ENCODE measurements around the gene NOL4L.

The NOL4L gene

DNA sequence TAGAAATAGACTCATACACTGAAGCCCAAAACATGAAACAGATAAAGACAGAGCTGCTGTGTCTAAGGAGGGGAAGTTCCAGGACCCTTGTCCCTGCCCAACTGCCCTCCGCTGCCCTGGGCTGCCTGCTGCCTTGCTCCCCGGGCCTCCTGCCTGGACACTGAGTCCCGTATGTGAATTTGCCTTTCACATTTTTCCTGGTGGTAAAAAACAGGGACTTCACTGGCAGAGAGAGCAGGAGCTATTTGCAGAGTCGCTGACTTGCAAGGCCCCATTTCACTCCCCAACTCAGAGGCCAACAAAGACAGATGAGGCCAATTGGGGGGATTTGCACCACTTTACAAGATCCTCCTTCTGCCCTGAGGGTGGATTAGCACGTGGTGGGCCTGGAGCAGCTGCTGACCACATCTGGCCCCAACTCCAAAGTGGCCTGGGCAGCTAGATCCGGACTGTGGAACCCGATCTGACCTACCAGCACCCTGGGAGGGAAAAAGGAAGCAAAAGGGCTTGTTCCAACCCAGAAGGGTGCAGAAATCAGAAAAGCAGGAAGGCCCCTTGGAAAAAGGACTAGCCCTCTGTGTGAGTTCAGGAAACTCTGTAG is 61.4 kb downstream of the NOL4L start:
- DNase-seq (ENCODE audit: low read depth), result no peak
- H3K4me3 ChIP-seq (ENCODE audit: low read depth, low read length), result no peak overlapping the region
- TF ChIP-seq, protein P1, sequence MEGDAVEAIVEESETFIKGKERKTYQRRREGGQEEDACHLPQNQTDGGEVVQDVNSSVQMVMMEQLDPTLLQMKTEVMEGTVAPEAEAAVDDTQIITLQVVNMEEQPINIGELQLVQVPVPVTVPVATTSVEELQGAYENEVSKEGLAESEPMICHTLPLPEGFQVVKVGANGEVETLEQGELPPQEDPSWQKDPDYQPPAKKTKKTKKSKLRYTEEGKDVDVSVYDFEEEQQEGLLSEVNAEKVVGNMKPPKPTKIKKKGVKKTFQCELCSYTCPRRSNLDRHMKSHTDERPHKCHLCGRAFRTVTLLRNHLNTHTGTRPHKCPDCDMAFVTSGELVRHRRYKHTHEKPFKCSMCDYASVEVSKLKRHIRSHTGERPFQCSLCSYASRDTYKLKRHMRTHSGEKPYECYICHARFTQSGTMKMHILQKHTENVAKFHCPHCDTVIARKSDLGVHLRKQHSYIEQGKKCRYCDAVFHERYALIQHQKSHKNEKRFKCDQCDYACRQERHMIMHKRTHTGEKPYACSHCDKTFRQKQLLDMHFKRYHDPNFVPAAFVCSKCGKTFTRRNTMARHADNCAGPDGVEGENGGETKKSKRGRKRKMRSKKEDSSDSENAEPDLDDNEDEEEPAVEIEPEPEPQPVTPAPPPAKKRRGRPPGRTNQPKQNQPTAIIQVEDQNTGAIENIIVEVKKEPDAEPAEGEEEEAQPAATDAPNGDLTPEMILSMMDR (IDR thresholded peaks at IDR 0.05; ENCODE audit: insufficient read depth, low read depth, low read length, missing control alignments), result no peak

DNA sequence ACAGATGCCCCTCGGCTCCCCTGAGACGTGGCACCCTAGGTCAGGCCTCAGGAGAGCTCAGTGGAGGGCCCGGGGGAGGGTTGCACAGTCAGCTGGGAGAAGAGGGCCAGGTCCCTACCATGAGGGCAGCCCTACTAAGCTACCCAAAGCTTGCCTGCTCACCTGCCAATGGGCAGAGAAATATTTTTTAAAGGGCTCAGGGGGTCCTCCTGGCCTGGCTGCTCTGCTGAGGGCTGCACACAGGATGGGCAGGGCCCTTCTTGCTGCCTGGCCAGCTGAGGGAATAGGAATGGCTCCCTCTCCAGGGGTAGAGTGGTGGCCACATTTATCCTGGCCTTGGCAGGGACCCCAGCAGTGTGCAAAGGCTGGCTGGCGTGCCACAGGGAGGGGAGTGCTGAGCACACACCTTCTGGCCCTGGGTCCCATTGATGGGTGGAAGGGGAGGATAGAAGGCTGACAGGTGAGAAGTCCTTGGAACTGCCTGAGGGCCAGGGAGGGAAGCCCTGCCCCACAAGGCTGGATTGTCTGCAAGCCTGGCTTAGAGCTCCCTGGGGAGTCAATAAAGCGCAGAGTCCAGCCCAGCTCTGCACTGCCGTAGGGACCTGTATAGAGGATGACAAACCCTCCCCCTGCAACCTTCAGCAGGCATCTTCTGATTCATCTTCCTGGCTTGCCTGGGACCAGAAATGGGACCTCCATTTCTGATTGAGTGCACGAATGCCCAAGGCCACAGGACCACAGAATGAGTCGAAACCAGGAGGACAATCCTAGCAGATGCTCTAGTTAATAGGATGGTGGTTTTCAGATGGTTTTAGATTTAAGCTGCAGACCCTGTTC is 62.1 kb downstream of the NOL4L start:
- no peak for DNase-seq (ENCODE audit: low read depth)
- H3K4me3 ChIP-seq (ENCODE audit: low read depth, low read length), result no peak overlapping the region
- TF ChIP-seq, protein P1 (IDR thresholded peaks at IDR 0.05; ENCODE audit: insufficient read depth, low read depth, low read length, missing control alignments), result no peak

DNA sequence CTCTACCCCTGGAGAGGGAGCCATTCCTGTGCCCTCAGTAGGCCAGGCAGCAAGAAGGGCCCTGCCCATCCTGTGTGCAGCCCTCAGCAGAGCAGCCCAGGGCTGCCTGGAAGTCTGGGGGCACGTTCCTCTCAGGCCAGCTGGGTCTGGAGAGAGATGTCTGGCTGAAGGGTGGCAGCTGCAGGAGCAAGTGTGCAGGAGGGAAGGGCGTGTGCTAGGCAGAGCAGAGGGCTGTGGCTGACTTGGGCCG is 62.7 kb downstream of the NOL4L start:
- DNase-seq (ENCODE audit: low read depth), result no peak
- H3K4me3 ChIP-seq (ENCODE audit: low read depth, low read length), result no peak overlapping the region
- TF ChIP-seq, protein P1 (IDR thresholded peaks at IDR 0.05; ENCODE audit: insufficient read depth, low read depth, low read length, missing control alignments), result no peak

DNA sequence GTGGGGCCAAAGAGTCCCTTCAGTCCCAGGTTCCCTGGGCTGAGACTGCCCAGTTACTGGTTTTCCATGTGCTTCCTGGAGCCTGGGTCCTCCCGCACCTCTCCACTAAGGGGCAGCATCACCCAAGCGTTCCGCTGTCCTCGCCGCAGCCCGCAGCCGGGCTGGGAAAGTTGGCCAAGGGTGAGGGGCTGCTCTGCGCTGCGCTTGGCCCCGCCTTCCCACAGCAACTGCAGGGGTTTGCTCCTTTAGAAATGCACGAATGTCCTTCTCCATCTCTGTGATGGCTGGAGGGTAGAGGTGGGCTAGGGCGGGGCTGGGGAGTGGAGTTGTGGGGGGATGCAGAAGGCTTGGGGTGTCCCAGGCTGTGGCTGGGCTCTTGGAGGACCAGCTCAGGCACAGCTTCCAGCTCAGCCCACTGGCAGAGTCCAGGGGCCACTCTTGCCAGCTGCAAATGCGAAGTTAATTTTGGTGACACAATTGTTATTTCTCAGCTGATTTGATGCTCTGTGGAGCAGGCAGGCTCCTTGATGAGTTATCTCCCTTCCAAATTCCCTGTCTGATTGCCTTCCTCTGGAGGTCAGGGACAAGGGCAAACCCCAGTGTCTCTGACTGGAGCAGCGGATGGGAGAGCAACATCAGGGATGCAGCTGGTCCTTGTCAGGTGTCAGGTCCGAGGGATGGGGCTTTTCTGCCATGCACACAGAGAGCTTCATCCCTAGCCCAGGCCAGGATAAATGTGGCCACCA is 63.2 kb downstream of the NOL4L start:
- H3K4me3 ChIP-seq (ENCODE audit: low read depth, low read length), result no peak overlapping the region
- DNase-seq (ENCODE audit: low read depth), result peak; percentile 54
- TF ChIP-seq, protein P1 (IDR thresholded peaks at IDR 0.05; ENCODE audit: insufficient read depth, low read depth, low read length, missing control alignments), result peak; percentile 83

DNA sequence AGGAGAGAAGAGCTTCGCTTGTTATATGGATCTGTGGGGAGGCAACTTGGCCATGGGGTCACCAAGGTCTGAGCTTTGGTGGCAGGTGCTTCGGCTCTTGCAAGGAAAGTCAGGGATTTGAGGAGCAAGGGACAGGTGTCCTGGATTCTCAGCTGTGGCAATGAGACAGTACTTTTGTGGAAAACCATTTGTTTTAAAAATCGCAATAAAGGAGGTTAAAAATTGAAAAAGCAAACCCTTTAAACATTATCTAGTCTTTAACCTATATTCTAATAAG is 64.3 kb downstream of the NOL4L start:
- no peak for DNase-seq (ENCODE audit: low read depth)
- H3K4me3 ChIP-seq (ENCODE audit: low read depth, low read length), result no peak overlapping the region
- TF ChIP-seq, protein P1 (IDR thresholded peaks at IDR 0.05; ENCODE audit: insufficient read depth, low read depth, low read length, missing control alignments), result no peak

DNA sequence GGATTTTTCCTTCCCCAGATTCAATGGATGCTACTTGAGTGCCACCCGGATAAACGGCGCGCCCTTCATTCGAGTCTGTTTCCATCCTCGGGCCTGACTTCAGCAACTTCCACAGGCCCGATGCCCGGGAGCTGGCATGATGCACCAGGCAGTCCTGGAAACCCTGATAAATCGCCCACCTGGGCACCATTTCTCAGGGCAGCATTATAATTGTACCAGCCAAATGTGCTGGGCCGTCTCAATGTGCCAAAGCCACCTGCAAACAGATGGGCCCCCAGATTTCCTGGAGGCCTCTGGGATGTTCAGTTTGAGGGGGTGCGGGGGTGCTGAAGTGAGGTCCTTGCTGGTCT is 65.8 kb downstream of the NOL4L start:
- no peak for DNase-seq (ENCODE audit: low read depth)
- TF ChIP-seq, protein P1 (IDR thresholded peaks at IDR 0.05; ENCODE audit: insufficient read depth, low read depth, low read length, missing control alignments), result no peak
- no peak overlapping the region for H3K4me3 ChIP-seq (ENCODE audit: low read depth, low read length)
